Mesothelial cell of epicardium (in vitro differentiated cells): Measurements from ENCODE around the gene CLTCL1. TPM values are rescaled to one million over a fixed set of nuclear protein-coding genes. Genes with fewer than 3 reads are reported as not detected.

Source experiments
- DNase-seq, 2 experiments: peaks; one replicate each; pipeline ENCODE4 v3.0.0; 2021; ENCODE audit warnings: low spot score in 2 of 2; ENCODE audit not compliant: unreplicated experiment in 2 of 2
- H3K27ac Mint-ChIP-seq: 2 replicates; pipeline ENCODE4 v1.8.0; 2021; ENCODE audit warnings: mixed read lengths
- H3K27me3 Mint-ChIP-seq: 2 replicates; pipeline ENCODE4 v1.8.0; 2021; ENCODE audit warnings: low read depth, mixed read lengths
- H3K36me3 Mint-ChIP-seq: 2 replicates; pipeline ENCODE4 v1.8.0; 2021; ENCODE audit warnings: mixed read lengths
- H3K4me1 Mint-ChIP-seq: 2 replicates; pipeline ENCODE4 v1.8.0; 2021; ENCODE audit warnings: mixed read lengths
- H3K4me3 Mint-ChIP-seq: 2 replicates; pipeline ENCODE4 v1.8.0; 2021; ENCODE audit warnings: mild to moderate bottlenecking, moderate library complexity, mixed read lengths
- H3K9me3 Mint-ChIP-seq: 2 replicates; pipeline ENCODE4 v1.8.0; 2021; ENCODE audit warnings: mixed read lengths
- CTCF ChIP-seq: fragments of 200-600 bp; sonication (generic); IDR thresholded peaks from one replicate; pipeline ENCODE4 v1.5.0; 2021; ENCODE audit warnings: antibody characterized with exemption; ENCODE audit not compliant: unreplicated experiment
- total RNA-seq: library from RNA; stranded (reverse); gene quantifications from 3 replicates; pipeline ENCODE4 v1.2.1, GENCODE V29; 2021

The CLTCL1 gene
- total RNA-seq, 1 donor from 2014 or later, result 5.9 TPM

GRCh38 chr22:19214078-19214473, 77.4 kb downstream of the CLTCL1 start:
- Mint-ChIP-seq H3K27ac (peak overlapping the region; percentile 30), H3K4me3 (no peak overlapping the region), H3K4me1 (peaks cover 2% of the 10 kb centered on the region), H3K36me3 (no peaks in the 10 kb centered on the region), H3K27me3 (no peaks in the 10 kb centered on the region), H3K9me3 (no peaks in the 10 kb centered on the region)
- TF ChIP-seq CTCF, result no peak
- DNase-seq, result no peak

- DNase-seq, result no peak
- H3K4me3 Mint-ChIP-seq, result no peak overlapping the region
- peak overlapping the region; percentile 30 for H3K27ac Mint-ChIP-seq
- no peaks in the 10 kb centered on the region for H3K36me3 Mint-ChIP-seq
- peaks cover 2% of the 10 kb centered on the region for H3K4me1 Mint-ChIP-seq
- H3K9me3 Mint-ChIP-seq, result no peaks in the 10 kb centered on the region
- H3K27me3 Mint-ChIP-seq, result no peaks in the 10 kb centered on the region
- TF ChIP-seq CTCF, result no peak
Observed at GRCh38 chr22:19213442-19214077, 78.0 kb downstream of the CLTCL1 start.

GRCh38 chr22:19213001-19213400, 78.5 kb downstream of the CLTCL1 start:
- H3K9me3 Mint-ChIP-seq, result no peaks in the 10 kb centered on the region
- H3K36me3 Mint-ChIP-seq, result no peaks in the 10 kb centered on the region
- no peak overlapping the region for H3K4me3 Mint-ChIP-seq
- no peak overlapping the region for H3K27ac Mint-ChIP-seq
- peaks cover 2% of the 10 kb centered on the region for H3K4me1 Mint-ChIP-seq
- TF ChIP-seq CTCF, result no peak
- no peak for DNase-seq
- H3K27me3 Mint-ChIP-seq, result no peaks in the 10 kb centered on the region

- no peaks in the 10 kb centered on the region for H3K4me1 Mint-ChIP-seq
- no peaks in the 10 kb centered on the region for H3K9me3 Mint-ChIP-seq
- H3K4me3 Mint-ChIP-seq, result no peak overlapping the region
- H3K36me3 Mint-ChIP-seq, result no peaks in the 10 kb centered on the region
- TF ChIP-seq CTCF, result no peak
- H3K27ac Mint-ChIP-seq, result no peak overlapping the region
- no peak for DNase-seq
- H3K27me3 Mint-ChIP-seq, result no peaks in the 10 kb centered on the region
Observed at GRCh38 chr22:19212302-19212870, 79.1 kb downstream of the CLTCL1 start.

GRCh38 chr22:19210188-19210587, 81.3 kb downstream of the CLTCL1 start:
- Mint-ChIP-seq H3K4me1 (no peaks in the 10 kb centered on the region), H3K4me3 (no peak overlapping the region)
- no peak for DNase-seq

More at GRCh38 chr22:19210188-19210587, 81.3 kb downstream of the CLTCL1 start:
- Mint-ChIP-seq H3K9me3 (no peaks in the 10 kb centered on the region), H3K27me3 (no peaks in the 10 kb centered on the region), H3K36me3 (no peaks in the 10 kb centered on the region), H3K27ac (no peak overlapping the region)
- no peak for TF ChIP-seq CTCF
